GM21423 (cell line): ENCODE results near the gene FAM83G.

ENCODE experiments used
- ATAC-seq: cut with Tn5 transposase; IDR thresholded peaks from one replicate; pipeline ENCODE4 v1.9.1; 2021; ENCODE audit warnings: mild to moderate bottlenecking, moderate library complexity; ENCODE audit not compliant: unreplicated experiment

FAM83G gene

DNA sequence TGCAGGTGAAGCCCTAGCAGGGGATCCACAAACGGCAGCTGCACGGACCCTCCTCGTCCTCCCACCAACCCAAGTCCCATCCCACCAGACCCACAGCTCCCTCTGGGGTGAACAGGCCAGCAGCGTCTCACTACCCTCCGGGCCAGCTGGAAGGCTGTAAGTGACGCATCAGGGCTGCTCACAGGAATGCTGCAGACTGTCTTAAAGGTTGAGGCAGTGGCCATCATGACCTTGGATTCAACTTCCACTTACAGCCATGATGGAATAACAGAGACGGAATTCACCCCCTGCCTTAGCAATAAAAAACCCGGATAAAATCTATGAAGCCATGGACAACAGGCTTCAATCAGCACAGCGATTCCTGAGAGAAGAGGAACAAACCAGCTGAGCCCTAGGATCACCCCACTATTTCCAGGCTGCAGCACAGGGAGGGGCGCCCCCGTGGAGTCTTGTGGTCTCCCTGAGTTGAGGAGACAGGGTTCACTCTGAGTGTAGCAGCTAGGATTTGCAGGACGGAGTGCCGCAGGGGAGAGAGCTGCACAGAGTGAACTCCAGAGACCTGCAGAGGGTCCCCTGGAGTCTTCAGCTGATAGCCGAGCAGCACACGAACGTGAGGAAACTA, 10.5 kb downstream of the FAM83G start:
- ATAC-seq, result no peak

GRCh38 chr17:18992454-18993130, 12.0 kb downstream of the FAM83G start:
- ATAC-seq, result no peak

- ATAC-seq, result no peak
Measured at GRCh38 chr17:18991531-18992315, 12.8 kb downstream of the FAM83G start.

- no peak for ATAC-seq
Measured at GRCh38 chr17:18990331-18990730, 14.2 kb downstream of the FAM83G start.

DNA sequence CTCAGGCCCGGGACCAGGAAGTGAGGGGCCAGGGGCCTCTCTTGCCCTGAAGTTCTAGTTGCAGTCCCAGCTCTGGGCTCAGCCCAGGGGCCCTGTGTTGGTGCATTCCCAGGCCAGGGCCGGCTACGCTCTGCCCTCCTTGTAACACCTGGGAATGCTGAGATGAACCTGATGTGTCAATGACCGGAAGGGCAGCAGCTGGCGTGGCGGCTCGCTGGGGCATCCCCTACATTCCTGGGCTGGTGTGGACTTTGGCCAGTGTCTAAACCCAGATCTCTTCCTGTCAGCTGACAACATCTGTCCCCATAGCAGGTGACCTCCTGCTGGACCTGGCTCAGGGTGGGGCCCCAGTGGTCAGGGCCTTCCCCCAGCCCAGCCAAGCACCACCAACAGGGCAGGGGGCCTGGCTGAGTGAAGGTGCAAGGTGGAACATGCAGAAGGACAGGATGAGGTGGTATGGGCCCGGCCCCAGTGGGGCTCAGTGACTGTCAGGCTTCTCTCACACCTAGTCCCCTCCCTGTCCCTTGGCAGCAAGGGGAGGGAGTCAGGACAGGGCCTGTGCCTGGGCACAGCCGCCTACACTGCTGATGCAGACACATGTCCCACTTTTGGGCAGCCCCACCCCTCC, 15.9 kb downstream of the FAM83G start:
- ATAC-seq, result no peak

GRCh38 chr17:18987862-18988545, 16.6 kb downstream of the FAM83G start:
- ATAC-seq, result no peak

GRCh38 chr17:18987230-18987610, 17.3 kb downstream of the FAM83G start:
- ATAC-seq, result no peak

GRCh38 chr17:18986541-18987229, 17.9 kb downstream of the FAM83G start:
- no peak for ATAC-seq

DNA sequence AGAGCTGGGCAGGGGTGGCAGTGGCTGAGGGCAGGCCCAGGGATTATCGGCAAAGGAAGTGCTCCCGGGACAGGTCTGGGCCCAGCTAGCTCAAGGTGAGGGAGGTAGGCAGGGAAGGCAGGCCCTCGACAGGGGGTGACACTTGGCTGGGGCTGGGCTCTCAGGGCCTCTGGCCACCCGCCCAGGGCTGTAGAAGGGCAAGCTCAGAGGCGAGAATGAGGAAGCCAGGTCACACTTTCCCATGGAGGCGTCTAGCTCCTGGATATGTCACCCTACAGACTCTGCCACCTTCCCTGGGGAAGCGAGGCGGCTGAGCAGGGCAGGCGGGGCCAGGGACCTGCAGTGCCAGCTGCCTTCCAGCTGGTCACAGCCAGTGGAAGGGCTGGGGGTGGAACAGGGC, 19.1 kb downstream of the FAM83G start:
- ATAC-seq, result no peak

- ATAC-seq, result no peak
Measured at GRCh38 chr17:18984273-18985114, 20.1 kb downstream of the FAM83G start.

GRCh38 chr17:18981642-18982424, 22.7 kb downstream of the FAM83G start:
- ATAC-seq, result no peak

- ATAC-seq, result no peak
Measured at GRCh38 chr17:18981335-18981641, 23.3 kb downstream of the FAM83G start.

DNA sequence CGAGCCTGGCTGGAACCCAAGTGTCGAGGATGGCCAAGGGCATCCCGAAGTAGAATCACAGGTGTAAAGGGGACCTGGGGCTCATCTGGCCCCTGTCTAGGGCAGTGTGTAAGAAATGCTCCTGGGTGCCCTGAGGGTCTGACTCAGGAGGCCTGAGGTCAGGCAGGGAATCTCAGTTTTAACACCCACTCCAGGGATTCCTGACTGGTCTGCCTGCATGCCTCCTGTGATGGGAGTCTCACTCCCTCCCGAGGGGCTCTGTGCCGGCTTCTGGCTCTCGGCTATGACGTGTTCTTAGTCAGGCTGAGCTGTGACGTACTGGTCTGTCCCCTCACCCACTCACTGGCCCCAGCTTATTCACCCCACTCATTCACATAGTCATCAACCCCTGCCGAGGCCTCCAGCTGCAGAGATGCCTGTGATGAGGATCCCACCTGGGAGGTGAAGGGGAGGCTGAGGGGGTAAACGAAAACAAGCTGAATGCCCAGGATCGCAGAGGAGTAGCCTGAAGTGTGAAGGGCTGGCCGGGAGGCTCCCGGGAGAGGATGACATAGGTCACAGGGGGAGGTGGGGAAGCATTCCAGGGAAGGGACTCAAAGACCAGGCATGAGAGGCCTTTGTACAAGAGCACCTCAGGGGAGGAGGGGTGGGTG, 23.8 kb downstream of the FAM83G start:
- ATAC-seq, result no peak

GRCh38 chr17:18978655-18979054, 25.9 kb downstream of the FAM83G start:
- no peak for ATAC-seq

DNA sequence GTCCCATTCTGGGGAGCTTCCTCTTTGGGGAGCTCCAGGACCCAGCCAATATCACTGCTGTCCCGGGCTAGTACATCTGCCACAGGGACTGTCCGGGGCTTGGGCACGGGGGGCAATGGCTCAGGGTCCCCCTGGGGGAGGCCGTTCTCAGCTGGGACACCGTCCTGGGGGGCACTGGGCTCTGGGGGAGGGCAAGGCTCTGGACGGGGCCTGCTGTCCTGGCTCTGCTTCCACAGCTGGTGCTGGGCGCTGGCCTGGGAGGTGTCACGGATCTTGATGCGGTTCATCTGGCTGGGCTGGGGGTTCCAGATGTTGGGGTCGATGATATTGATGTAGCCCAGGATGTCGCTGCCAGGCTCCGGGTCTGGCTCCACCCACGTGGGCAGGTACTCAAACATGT, 26.5 kb downstream of the FAM83G start:
- no peak for ATAC-seq

- ATAC-seq, result no peak
Measured at GRCh38 chr17:18977646-18978045, 26.9 kb downstream of the FAM83G start.

DNA sequence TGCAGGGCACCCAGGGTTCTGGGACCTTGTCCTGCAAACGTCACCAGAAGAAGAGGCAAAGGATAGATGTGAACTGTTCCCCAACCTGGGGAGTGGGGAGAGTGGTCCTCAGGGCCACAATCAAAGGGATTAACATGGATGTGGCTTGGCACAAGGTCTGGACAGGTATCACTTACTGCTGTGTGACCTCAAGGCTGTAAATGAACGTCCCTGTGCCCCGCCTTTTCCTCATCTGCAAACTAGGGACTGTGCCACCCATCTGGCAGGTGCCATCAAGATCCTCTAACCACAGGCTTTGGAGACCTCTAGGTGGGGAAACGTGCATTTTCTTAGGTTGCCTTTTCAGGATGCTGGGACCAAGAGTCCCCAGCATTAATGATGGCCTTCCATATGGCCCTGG, 27.5 kb downstream of the FAM83G start:
- ATAC-seq, result no peak

- ATAC-seq, result no peak
Measured at GRCh38 chr17:18976201-18976600, 28.4 kb downstream of the FAM83G start.
